LHCN-M2 (cell line): ENCODE results near the gene PTPRN2. TPM values are rescaled to one million over a fixed set of nuclear protein-coding genes. Genes with fewer than 3 reads are reported as not detected.

ENCODE experiments used
- DNase-seq: peaks from one replicate; pipeline ENCODE4 v3.0.0-alpha.2; 2012; ENCODE audit warnings: low read depth
- total RNA-seq: library from RNA; depleted of rRNA; stranded (reverse); fragments of >200 nt; gene quantifications from 2 replicates; pipeline ENCODE4 v1.2.3, GENCODE V29; 2014

Gene PTPRN2
- total RNA-seq, 1 experiment from 2014 or later: 0.11 TPM

DNA sequence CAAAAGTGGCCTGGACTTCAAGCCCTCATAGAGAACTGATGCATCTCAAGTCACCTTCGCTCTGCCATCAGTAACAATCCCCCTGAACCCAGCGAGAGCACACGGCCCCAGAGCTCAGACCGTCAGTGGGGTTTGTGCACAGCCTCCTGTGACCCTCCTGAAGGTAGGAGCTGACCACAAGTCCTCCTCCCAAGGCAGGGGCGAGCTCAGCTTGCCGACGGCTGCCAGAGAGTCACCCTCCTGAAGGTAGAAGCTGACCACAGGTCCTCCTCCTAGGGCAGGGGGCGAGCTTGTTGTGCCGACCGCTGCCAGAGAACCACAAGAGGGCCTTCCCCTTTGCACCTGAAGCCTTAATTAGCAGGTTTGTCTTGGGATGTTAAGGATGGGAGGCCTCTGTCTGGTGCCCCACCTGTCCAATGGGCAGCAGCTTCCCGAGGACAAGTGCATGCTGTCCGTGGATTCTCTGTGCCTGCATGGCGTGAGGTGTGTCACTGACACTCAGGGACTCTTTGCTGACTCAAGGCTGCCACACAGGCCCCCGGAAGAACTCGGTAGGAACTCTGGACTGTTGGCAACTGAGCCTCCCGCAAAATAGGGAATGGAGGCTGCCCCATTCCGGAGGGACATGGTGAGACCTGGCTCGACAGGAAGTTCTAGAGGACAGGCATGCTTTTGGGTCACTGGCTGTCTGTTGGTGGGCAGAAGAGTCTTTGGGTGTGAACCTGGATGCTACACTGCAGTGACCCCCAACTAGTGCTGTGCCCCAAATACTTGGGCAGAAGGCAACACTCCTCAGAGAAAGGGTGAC is 763.4 kb downstream of the PTPRN2 start:
- DNase-seq: no peak

DNA sequence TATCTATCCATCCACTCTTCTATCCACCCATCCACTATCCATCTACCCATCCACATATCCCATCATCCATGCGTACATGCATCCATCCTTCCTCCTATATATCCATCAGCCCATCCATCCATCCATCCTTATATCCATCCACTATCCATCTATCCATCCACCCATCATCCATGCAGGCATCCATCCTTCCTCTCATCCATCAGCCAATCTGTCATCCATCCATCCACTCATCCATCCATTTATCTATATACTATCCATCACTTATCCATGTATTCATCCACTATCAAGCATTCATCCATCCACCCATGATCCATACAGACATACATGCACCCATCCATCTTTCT is 765.0 kb downstream of the PTPRN2 start:
- no peak for DNase-seq

DNA sequence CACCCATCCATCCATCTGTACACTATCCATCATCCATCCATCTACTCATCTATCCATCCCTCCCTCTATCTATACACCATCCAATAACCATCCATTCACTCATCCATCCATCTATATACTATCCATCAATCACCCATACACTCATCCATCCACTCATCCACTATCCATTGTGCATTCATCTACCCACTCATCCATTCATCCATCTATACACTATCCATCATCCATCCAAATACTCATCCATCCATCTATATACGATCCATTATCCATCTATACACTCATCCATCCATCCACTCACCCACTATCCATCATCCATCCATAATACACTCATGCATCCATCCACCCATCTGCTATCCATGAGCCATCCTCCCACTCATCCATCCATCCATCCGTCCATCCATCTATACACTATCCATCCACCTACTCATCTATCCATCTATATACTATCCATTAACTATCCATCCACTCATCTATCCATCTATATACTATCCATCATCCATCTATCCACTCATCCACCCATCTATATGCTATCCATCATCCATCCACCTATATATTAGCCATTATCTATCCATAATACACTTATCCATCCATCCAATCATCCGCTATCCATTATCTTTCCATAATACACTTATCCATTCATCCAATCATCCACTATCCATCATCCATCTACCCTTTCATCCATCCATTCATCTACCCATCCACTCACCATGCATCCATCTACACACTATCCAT is 765.5 kb downstream of the PTPRN2 start:
- no peak for DNase-seq

DNA sequence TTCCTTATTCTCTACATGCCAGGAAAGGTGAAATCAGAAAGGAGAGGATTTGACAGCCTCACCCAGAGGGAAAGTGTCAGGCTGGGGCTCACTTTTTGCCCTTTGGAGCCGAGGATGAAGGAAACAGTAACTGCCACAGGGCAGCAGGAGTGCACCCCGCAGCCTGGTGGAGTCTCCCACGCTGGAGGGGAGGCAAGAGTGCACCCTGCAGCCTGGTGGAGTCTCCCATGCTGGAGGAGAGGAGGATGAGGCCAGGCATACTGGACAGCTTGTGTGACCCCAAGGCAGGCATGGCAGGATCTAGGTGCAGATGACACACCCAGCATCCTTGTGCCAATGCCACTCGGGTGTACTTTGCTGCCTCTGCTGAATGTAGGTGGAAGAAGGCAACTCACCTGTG is 766.8 kb downstream of the PTPRN2 start:
- no peak for DNase-seq

DNA sequence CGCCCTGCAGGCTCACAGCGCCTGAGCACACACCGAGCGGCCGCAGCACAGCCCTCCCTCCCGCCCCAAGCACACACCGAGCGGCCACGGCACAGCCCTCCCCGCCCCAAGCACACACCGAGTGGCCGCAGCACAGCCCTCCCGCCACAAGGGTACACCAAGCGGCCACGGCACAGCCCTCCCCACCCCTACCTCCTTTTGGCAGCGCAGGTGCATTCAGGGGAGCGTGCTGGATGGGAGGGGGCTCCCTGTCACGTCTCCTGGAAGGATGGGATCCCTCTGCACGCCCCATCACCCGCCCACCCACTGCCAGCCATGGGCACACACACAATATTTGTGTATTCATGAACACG is 768.2 kb downstream of the PTPRN2 start:
- no peak for DNase-seq

DNA sequence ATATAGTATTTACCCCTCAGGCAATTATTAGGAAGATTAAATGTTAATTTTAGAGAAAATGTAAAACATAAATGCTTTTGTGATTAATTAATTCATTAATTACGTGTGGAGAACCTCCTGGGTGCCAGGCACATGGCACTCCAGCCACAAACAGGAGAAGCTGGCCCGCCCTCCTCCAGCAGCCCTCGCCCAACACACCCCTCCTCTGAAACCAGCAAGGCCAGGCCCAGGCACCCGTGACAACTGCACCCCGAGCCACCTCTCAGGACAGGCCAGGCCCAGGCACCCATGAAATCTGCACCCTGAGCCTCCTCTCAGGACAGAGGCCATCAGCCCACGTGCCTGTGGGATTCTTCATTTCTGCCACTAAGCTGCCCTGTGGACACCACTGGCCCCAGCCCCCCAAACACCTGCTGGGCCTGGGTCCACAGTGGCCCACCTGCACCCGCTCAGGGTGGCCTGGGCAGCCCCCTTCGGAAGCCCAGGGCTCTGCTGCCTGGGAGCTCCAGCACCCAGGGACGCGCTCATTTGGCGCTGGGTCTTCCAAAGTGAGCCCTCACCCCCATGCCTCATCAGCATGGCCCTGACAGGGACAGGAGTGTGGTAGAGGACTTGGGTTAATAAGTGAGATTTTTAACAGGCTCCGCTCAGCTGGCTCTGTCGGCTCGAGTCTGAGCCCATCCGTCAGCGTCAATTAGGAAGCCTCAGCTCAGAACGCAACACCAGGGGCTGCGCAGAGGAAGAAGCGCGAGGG is 768.7 kb downstream of the PTPRN2 start:
- DNase-seq: no peak

DNA sequence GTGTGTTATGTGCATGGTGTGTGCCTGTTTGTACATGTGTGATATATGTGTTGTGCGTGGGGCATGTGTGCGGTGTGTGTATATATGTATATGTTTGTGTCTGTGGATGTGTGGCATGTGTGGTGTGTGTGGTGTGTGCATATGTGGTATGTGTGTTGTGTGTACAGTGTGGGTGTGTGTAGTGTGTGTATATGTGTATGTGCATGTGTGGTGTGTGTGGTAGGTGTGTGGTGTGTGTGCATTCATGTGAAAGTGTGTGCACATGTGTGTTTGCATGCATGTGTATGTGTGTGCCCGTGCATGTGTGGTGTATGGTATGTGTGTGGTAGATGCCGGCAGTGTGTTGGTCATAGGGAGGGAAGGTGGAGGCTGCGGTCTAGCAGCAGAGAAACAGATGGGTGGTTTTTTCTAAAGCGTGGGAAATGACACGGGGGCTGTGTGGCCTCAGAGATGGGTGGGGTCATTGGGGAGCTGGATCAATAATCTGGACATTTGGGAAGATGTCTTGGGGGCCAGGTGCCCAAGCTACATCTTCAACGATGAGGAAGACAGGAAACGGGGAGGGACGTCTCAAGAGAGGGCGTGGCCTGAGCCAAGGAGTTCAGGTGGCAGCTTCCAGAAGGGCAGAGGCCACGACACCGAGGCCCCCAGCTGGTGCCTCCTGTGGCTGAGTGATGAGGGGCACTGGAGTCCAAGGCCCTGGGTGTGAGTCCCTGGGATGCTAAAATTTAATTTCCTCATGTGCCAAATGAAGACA is 769.5 kb downstream of the PTPRN2 start:
- DNase-seq: no peak

DNA sequence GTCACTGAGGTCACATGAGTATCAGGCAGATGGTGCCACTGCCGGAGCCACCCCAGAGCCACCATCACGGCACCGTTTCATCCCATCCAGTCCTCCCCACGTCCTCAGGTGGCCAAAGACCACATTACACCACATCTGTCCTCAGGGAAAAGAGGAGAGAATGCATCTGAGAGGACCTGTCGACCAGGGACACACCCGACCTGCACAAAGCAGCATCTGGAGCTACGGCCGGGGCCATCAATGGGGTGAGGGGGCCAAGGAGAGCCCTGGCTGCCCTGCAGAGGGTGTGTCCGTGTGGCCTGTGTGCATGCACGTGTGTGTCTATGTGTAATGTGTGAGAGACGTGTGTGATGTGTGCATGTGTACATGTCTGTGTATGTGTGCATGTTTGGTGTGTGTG is 770.2 kb downstream of the PTPRN2 start:
- DNase-seq: no peak

DNA sequence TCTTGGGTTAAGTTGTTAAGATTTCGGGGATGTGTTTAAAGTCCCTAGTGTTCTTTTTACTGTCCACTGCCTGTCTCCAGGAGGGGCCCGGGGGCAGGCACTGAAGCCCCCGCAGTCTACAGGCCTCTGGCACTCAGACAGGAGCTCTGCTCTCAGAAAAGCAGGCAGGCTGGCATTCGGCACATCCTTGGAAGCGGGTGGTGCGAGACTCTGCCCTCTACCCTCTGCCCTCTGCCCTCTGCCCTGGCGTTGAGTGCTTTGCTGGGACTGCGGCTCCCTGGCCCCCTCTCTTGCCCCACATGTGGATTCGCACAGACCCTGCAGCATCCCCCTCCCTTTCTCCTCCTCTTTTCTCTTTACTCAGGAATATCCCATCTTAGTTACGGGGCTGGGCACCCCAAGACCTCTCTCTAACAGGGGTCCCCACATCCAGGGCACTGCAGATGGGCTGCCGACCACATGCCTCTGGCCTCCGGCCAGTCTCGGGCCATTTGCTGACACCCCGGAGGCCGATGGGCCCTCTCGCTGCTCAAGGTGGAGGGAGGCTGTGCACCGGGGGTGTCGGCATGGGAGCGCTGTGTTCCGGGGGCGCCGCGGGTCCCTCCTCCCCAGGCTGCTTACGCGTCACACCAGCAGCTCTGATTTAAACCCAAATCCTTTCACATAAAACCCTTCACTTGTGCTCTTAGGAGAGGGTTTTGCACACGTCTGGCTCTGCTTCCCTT is 770.9 kb downstream of the PTPRN2 start:
- DNase-seq: no peak

DNA sequence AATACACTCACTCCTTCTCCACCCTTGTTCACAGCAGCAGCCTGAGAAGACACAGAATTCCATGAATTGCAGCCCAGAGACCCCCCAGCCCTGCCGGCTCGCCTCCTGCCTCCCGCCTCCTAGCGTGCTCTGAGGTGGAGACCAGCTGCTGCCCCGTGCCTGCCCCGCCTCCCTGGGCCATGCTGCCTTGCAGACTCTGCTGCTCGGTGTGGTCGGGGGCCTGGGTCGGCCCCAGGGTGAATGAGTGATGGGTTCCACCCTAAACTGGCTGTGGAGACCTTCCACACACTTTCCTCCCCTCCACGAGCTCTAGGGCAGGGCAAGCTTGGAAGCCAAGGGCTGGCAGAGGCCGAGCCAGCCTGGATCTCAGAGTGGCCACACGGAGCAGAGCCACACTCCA is 771.5 kb downstream of the PTPRN2 start:
- DNase-seq: no peak

DNA sequence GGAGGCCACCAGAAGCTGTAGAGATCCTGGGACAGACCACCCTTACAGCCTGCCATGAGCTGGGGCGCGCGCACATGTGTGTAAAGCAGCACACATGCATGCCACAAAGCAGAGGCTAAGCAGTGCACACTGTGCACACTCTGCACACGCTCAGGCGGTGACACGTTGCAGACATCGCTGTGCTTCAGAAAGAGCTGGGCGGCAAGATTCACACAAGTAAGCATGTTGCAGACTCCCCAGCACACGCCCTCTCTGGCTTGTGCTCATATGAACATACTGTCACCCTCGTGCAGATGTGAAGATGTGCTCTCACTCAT is 772.0 kb downstream of the PTPRN2 start:
- DNase-seq: no peak

DNA sequence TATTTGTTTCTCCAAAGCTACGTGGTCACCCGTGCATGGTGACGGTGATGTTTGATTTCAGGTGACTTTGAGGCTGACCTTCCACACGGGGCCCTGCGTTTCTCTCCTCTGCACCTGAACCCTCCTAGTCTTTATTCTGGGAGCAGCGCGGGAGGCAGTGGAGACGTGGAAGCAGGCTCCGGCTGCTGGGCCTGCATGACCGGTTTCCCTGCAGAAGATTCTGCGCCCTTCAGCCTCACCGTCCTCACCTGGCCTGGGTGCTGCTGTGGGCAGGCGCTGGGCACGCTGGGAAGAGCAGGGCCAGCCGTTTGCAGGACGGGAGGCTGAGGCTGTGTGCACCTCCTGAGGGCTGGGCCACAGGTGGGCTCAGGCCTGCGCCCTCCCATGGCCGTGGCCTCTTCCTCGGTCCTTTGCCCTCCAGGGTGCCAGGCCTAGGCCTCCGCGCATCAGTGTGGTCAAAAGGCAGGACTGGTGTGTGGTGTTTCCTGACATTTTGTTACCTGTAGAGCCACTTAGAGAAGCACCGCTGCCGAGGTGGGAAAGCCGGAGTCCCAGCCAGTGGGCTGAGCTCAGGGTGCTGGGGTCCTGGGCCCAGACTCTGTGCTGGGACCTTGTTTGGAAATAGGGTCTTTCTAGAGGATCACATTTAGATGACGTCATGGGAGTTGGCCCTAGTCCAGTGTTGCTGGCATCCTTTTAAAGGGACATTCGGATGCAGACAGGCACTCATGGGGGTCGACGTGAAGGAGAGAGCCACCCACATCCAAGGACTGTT is 772.5 kb downstream of the PTPRN2 start:
- no peak for DNase-seq

DNA sequence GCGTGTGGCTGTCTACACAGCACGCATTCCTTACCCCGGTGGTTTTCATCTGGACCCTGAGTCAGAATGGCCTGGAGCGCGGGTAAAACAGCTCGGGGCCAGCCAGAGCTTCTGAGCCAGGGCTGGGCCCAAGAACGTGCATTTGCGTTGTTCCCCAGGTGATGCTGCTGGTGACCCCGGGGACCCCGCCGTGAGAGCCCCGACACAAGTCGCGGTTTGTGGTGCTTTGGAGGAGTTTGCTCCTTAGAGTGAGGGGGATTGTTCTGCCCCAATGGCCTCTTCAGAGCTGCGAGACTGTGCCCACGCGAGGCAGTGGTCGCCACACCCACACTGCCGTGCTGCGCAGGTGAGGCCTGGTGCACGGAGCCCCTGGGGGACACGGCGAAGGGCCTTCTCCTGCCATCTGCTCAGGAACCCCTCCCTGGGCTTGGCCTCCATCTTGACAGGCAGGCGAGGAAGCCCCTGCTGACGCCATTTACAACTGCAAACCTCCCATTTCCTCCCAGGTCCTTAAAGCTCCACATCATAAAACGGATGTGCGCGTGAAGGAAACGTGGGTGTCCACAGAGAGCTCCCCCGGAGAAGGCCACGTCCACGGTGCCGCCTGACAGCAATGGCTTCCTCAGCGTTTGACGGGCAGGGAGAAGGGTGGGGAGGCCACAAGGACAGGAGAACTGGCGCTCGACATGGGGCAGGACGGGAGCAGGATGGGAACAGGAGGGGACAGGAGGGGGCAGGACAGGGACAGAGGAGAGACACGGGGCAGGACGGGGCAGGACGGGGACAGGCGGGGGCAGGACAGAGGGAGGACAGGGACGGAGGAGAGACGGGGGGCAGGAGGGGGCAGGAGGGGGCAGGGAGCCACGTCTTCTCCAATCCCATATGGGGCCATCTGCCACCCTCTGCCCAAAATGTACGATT is 773.6 kb downstream of the PTPRN2 start:
- no peak for DNase-seq

DNA sequence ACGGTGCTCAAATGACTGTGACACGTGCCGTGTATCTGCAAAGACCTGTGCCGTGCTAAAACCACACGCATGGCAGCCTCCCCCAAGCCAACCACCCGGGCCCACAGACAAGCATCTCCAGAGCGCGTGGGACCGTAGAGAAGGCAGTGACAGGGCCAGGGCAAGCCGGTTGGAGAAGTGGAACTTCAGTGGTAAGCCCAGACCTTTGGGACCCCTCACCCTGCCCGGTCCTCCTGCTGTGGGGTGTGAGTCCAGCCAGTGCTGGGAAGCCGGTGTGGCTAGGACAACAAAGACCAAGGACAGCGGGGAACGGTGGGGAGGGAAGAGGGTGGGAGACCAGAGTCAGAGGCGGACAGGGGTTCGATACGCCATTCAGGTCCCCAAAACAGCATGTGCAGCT is 774.6 kb downstream of the PTPRN2 start:
- no peak for DNase-seq

DNA sequence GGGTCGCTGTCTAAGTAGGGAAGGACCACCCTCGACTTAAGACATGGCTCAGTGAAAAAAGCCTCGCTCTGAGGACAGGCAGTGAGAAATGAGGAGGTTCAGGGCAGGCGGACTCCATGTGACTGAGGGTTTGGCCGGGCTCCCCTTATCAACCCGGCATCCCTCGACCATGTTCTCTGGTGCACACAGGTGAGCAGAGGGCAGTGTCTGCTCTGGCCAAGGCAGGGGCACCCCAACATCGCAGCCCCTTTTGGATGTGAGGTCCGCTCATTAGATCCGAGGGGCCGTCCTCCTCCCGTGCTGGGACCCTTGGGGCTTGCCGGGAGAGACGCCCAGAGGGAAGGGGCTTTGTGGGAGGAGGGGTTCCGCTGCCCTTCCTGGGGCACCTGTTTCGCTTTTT is 775.7 kb downstream of the PTPRN2 start:
- no peak for DNase-seq

DNA sequence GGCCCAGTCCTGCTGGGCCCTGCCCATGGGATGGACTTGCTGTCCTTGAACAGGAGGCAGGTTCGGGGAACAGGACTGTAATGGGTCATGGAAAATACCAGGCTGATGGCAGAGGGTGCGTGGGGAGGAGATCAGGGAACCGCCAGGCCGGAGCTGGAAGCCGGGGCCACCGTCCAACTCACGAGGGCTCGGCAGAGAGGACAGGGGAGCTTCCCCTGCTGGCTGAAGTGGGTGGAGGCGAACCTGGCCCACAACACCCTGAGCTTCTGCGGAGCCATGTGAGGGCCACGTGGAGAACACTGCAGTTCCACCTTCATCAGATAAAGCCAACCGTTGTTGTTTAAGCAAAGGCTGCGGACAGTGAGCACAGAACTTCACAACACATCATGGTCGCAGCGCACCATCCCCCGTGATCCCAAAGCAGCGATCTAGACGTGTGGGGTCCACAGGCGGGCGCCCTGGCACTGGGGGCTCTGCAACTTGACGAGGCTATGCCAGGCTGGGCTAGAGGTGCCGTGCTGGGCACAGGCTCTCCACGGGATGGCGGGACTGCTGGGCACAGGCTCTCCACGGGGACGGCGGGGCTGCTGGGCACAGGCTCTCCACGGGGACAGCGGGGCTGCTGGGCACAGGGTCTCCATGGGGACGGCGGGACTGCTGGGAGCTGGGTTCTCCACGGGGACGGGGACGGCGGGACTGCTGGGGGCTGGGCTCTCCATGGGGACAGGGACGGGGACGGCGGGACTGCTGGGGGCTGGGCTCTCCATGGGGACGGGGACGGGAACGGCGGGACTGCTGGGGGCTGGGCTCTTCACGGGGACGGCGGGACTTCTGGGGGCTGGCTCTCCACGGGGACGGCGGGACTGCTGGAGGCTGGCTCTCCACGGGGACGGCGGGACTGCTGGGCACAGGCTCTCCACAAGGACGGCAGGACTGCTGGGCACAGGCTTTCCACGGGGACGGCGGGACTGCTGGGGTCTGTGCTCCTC is 777.5 kb downstream of the PTPRN2 start:
- no peak for DNase-seq

DNA sequence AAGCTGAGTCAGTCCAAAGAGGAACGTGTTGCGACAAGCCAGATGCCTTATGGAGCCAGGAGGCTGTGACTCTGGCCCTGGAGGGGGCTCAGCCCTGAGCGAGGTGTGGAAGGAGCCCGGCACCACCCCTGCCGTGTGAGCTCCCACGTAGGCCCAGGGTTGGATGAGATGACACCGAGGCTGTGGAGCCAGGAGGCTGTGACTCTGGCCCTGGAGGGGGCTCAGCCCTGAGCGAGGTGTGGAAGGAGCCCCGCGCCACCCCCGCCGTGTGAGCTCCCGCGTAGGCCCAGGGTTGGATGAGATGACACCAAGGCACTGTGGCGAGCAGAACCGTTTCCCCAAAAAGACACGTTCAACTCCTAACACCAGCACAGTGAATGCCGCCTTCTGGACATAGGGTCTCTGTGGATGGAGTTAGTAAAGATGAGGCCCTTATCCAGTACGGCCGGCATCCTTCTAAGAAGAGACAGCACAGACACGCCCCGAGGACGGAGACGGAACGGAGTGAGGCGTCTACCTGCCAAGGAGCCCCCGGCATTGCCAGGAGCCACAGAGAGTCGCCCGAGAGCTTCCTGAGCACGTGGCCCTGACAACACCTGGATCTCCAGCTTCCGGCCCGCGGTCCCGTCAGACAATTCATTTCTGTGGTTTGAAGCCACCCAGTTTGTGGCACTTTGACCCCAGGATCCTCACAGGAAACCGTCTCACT is 778.3 kb downstream of the PTPRN2 start:
- no peak for DNase-seq

DNA sequence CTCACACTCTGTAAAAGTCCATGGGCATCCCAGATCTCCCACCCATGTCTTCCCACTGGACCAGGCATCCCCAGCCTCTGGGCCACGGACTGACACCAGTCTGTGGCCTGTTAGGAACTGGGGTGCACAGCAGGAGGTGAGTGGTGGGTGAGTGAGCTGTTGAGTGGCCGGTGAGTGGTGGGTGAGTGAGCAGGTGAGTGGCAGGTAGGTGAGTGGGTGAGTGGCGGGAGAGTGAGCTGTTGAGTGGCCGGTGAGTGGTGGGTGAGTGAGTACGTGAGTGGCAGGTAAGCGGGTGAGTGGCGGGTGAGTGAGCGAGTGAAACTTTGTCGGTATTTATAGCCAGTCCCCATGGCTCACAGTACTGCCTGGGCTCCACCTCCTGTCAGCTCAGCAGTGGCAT is 779.6 kb downstream of the PTPRN2 start:
- DNase-seq: no peak
